Fibroblast of lung (primary cell): ENCODE measurements around the gene ABCG2. TPM values are rescaled to one million over a fixed set of nuclear protein-coding genes. Genes with fewer than 3 reads are reported as not detected.

Source experiments
- DNase-seq, 2 donors: peaks; one replicate each; pipeline versions ENCODE4 v3.0.0 to v3.0.0-alpha.2; 2010; ENCODE audit warnings: low read depth in 2 of 2
- H2AFZ ChIP-seq: 2 replicates; pipeline ENCODE4 v1.5.1; 2012; ENCODE audit warnings: low read length, control low read depth, inconsistent platforms
- H3K27ac ChIP-seq: 2 replicates; pipeline ENCODE4 v1.5.1; 2011; ENCODE audit warnings: low read length, control low read depth; ENCODE audit not compliant: insufficient read depth
- H3K27me3 ChIP-seq: 2 replicates; pipeline ENCODE4 v1.5.1; 2011; ENCODE audit warnings: mild to moderate bottlenecking, low read length; ENCODE audit not compliant: control insufficient read depth, insufficient read depth
- H3K36me3 ChIP-seq: 2 replicates; pipeline ENCODE4 v1.5.1; 2011; ENCODE audit warnings: low read length; ENCODE audit not compliant: control insufficient read depth, insufficient read depth
- H3K4me1 ChIP-seq: 2 replicates; pipeline ENCODE4 v1.5.1; 2011; ENCODE audit warnings: low read length; ENCODE audit not compliant: control insufficient read depth, insufficient read depth; ENCODE audit errors: extremely low read depth
- H3K4me2 ChIP-seq: 2 replicates; pipeline ENCODE4 v1.5.1; 2011; ENCODE audit warnings: low read length, control low read depth; ENCODE audit not compliant: insufficient read depth; ENCODE audit errors: extremely low read depth
- H3K4me3 ChIP-seq, 4 experiments: fragments of 200-600 bp in 1 of 4; sonication (generic) in 1 of 4; replicated peaks in 1 of 4; 2 replicates each; pipeline ENCODE4 v1.5.1; 2011 to 2016; ENCODE audit warnings: low read length in 4 of 4, low read depth in 3 of 4, mild to moderate bottlenecking in 3 of 4, control low read depth in 2 of 4, inconsistent platforms in 1 of 4, mixed read lengths in 1 of 4; ENCODE audit not compliant: insufficient read depth in 1 of 4; ENCODE audit errors: control extremely low read depth in 1 of 4
- H3K79me2 ChIP-seq: 2 replicates; pipeline ENCODE4 v1.5.1; 2012; ENCODE audit warnings: mild to moderate bottlenecking, low read length, inconsistent platforms; ENCODE audit not compliant: control insufficient read depth, insufficient read depth
- H3K9ac ChIP-seq: 2 replicates; pipeline ENCODE4 v1.5.1; 2011; ENCODE audit warnings: mild to moderate bottlenecking, low read length, control low read depth; ENCODE audit not compliant: insufficient read depth
- H3K9me3 ChIP-seq: 2 replicates; pipeline ENCODE4 v1.5.1; 2012; ENCODE audit warnings: low read depth, low read length; ENCODE audit not compliant: control insufficient read depth, insufficient read depth
- H4K20me1 ChIP-seq: 2 replicates; pipeline ENCODE4 v1.5.1; 2011; ENCODE audit warnings: low read length; ENCODE audit not compliant: control insufficient read depth, insufficient read depth; ENCODE audit errors: extremely low read depth
- CTCF ChIP-seq, 2 donors: IDR thresholded peaks in 1 of 2; conservative IDR thresholded peaks in 1 of 2; 1 replicate in 1 of 2; 2 replicates in 1 of 2; pipeline ENCODE4 v1.5.1; 2011 to 2012; ENCODE audit warnings: low read length in 2 of 2, control low read depth in 1 of 2, inconsistent platforms in 1 of 2, low read depth in 1 of 2, mild to moderate bottlenecking in 1 of 2
- EZH2 ChIP-seq: IDR thresholded peaks from 2 replicates; pipeline ENCODE4 v1.5.1; 2012; ENCODE audit warnings: low read length, control low read depth, mild to moderate bottlenecking; ENCODE audit errors: missing control alignments
- polyA plus RNA-seq, 2 donors: library from polyadenylated mRNA; depleted of rRNA in 1 of 2; stranded (reverse) in 1 of 2; unstranded in 1 of 2; fragments of >200 nt; gene quantifications; 2 replicates each; pipeline ENCODE4 v1.2.1, GENCODE V29; 2011 to 2012; ENCODE audit warnings: missing spikeins in 1 of 2
- total RNA-seq: library from RNA; depleted of rRNA; stranded (reverse); fragments of >200 nt; gene quantifications from 2 replicates; pipeline ENCODE4 v1.2.1, GENCODE V29; 2014

The ABCG2 gene
- total and polyA plus RNA-seq, 2 donors (not counting 1 experiment from before 2014, with no cell fraction given): 1.3 to 5.5 TPM

GRCh38 chr4:88060431-88060830 lies 98.0 kb downstream of the ABCG2 start:
- TF ChIP-seq EZH2 (no peak), CTCF (conservative IDR thresholded peaks at IDR 0.05 in 1 of 2, IDR thresholded peaks at IDR 0.05 in 1 of 2; ENCODE audit: low read depth in 1 of 2, low read length in 2 of 2) (no peak)
- peaks cover 4% of the 10 kb centered on the region for H3K36me3 ChIP-seq

GRCh38 chr4:88059766-88060165 lies 98.7 kb downstream of the ABCG2 start:
- Histone ChIP-seq H3K4me3 (no peak overlapping the region), H3K4me1 (no peaks in the 10 kb centered on the region), H3K9me3 (no peaks in the 10 kb centered on the region), H3K79me2 (no peaks in the 10 kb centered on the region), H3K27me3 (no peaks in the 10 kb centered on the region), H3K9ac (no peak overlapping the region), H4K20me1 (no peaks in the 10 kb centered on the region), H3K27ac (no peak overlapping the region), H3K36me3 (peaks cover 4% of the 10 kb centered on the region), H3K4me2 (no peak overlapping the region), H2AFZ (no peak overlapping the region)
- no peak for DNase-seq
- no peak for TF ChIP-seq EZH2
- TF ChIP-seq CTCF (conservative IDR thresholded peaks at IDR 0.05 in 1 of 2, IDR thresholded peaks at IDR 0.05 in 1 of 2; ENCODE audit: low read depth in 1 of 2, low read length in 2 of 2): no peak

More at GRCh38 chr4:88060431-88060830, 98.0 kb downstream of the ABCG2 start:
- Histone ChIP-seq H3K9ac (no peak overlapping the region), H3K79me2 (no peaks in the 10 kb centered on the region), H4K20me1 (no peaks in the 10 kb centered on the region), H3K4me3 (no peak overlapping the region), H2AFZ (no peak overlapping the region), H3K9me3 (no peaks in the 10 kb centered on the region), H3K4me1 (no peaks in the 10 kb centered on the region), H3K4me2 (no peak overlapping the region), H3K27me3 (no peaks in the 10 kb centered on the region), H3K27ac (no peak overlapping the region)
- DNase-seq: peak in 1 of 2 donors; percentile 60

DNA sequence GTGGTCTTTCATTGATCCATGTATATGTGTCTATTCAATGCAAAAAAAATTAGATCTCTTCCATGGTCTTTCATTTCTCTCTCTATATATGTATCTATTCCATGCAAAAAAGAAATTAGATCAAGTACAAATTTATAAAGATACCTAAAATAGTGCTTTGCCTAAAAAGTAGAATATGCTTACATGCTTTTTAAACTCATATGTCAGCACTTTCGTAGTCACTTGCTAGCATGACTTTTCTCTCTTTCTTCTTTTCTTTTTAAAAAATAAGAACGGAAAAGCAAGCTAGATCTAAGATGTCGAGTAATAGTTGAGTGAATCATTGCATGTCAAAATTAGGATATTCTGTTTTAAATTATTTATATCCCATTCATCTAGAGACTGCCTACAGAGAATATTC lies 100.1 kb downstream of the ABCG2 start:
- Histone ChIP-seq H3K27me3 (no peaks in the 10 kb centered on the region), H3K36me3 (peaks cover 4% of the 10 kb centered on the region), H3K79me2 (no peaks in the 10 kb centered on the region), H3K4me3 (no peak overlapping the region), H3K4me2 (no peak overlapping the region), H3K9ac (no peak overlapping the region), H3K4me1 (no peaks in the 10 kb centered on the region), H2AFZ (no peak overlapping the region), H3K27ac (no peak overlapping the region), H3K9me3 (no peaks in the 10 kb centered on the region), H4K20me1 (no peaks in the 10 kb centered on the region)
- DNase-seq: no peak
- TF ChIP-seq CTCF (conservative IDR thresholded peaks at IDR 0.05 in 1 of 2, IDR thresholded peaks at IDR 0.05 in 1 of 2; ENCODE audit: low read depth in 1 of 2, low read length in 2 of 2) (no peak), EZH2 (no peak)
